ENCODE measurements around the gene DHRS11.

DNA sequence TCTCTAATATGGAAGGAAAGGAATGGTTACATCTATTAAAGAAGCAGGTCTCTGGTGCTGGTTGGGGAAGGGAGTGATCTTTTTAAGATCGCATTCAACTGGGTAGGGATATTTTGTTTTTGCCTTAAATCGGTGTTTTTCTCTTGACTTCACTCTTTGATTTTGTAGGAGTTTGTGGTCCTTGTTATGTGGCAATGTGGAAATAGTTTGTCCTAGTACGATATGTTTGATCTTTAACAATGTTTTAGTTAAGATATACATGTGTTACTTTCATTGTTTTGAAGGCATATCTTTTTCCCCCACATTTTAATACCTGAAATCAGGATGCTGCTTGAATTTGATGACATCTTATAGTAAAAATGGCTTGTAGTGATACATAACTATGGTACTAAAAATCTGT is 38.2 kb upstream of the DHRS11 start:
- TF ChIP-seq, protein P1, sequence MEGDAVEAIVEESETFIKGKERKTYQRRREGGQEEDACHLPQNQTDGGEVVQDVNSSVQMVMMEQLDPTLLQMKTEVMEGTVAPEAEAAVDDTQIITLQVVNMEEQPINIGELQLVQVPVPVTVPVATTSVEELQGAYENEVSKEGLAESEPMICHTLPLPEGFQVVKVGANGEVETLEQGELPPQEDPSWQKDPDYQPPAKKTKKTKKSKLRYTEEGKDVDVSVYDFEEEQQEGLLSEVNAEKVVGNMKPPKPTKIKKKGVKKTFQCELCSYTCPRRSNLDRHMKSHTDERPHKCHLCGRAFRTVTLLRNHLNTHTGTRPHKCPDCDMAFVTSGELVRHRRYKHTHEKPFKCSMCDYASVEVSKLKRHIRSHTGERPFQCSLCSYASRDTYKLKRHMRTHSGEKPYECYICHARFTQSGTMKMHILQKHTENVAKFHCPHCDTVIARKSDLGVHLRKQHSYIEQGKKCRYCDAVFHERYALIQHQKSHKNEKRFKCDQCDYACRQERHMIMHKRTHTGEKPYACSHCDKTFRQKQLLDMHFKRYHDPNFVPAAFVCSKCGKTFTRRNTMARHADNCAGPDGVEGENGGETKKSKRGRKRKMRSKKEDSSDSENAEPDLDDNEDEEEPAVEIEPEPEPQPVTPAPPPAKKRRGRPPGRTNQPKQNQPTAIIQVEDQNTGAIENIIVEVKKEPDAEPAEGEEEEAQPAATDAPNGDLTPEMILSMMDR (IDR thresholded peaks at IDR 0.05; ENCODE audit: insufficient read depth, low read depth, low read length), result no peak
- no peak for TF ChIP-seq EZH2 (IDR thresholded peaks at IDR 0.05; ENCODE audit: insufficient read depth, low read length)

All from astrocyte (in vitro differentiated cells and primary cell).